ENCODE results near the gene SORCS1. TPM values are rescaled to one million over a fixed set of nuclear protein-coding genes. Genes with fewer than 3 reads are reported as not detected.
A peak's percentile ranks its signal among the peaks of the same experiment; 100 is the strongest.

SORCS1 gene
- total RNA-seq, 4 donors from 2014 or later: 0.26 to 9.4 (median 3.8) TPM

- intact Hi-C loops (cut with DNase I; ENCODE audit: low total_unique reads): no loop called here
- Histone ChIP-seq H3K27ac (no peak overlapping the region), H3K4me1 (no peaks in the 10 kb centered on the region), H3K36me3 (no peaks in the 10 kb centered on the region), H3K9me3 (no peaks in the 10 kb centered on the region), H3K4me3 (no peak overlapping the region), H3K27me3 (no peaks in the 10 kb centered on the region)
- DNase-seq: no peak
- TF ChIP-seq CTCF (IDR thresholded peaks at IDR 0.05) (no peak), POLR2A (IDR thresholded peaks at IDR 0.05) (no peak)
These were observed 256.3 kb downstream of the SORCS1 start for GRCh38 chr10:106908225-106908624.

GRCh38 chr10:106904209-106904608, 260.3 kb downstream of the SORCS1 start:
- no peak overlapping the region for H3K27ac ChIP-seq
- no peaks in the 10 kb centered on the region for H3K9me3 ChIP-seq
- no peaks in the 10 kb centered on the region for H3K4me1 ChIP-seq
- DNase-seq: no peak
- no peaks in the 10 kb centered on the region for H3K27me3 ChIP-seq
- H3K36me3 ChIP-seq: no peaks in the 10 kb centered on the region
- intact Hi-C loops (cut with DNase I; ENCODE audit: low total_unique reads): no loop called here
- TF ChIP-seq POLR2A (IDR thresholded peaks at IDR 0.05) (no peak), CTCF (IDR thresholded peaks at IDR 0.05) (no peak)
- H3K4me3 ChIP-seq: no peak overlapping the region

- no peak for TF ChIP-seq POLR2A (IDR thresholded peaks at IDR 0.05)
- no peak for TF ChIP-seq CTCF (IDR thresholded peaks at IDR 0.05)
- intact Hi-C loops (cut with DNase I; ENCODE audit: low total_unique reads): no loop called here
These were observed 261.3 kb downstream of the SORCS1 start for GRCh38 chr10:106903180-106903579.

GRCh38 chr10:106900016-106900652, 264.4 kb downstream of the SORCS1 start:
- no peak overlapping the region for H3K4me3 ChIP-seq
- no peak overlapping the region for H3K27ac ChIP-seq
- no peak for DNase-seq
- TF ChIP-seq CTCF (IDR thresholded peaks at IDR 0.05): no peak
- no peak for TF ChIP-seq POLR2A (IDR thresholded peaks at IDR 0.05)
- H3K27me3 ChIP-seq: no peaks in the 10 kb centered on the region
- H3K9me3 ChIP-seq: no peaks in the 10 kb centered on the region
- intact Hi-C loops (cut with DNase I; ENCODE audit: low total_unique reads): no loop called here
- H3K4me1 ChIP-seq: peaks cover 0 to 9% of the 10 kb centered on the region in 2 donors
- H3K36me3 ChIP-seq: no peaks in the 10 kb centered on the region

More at GRCh38 chr10:106903180-106903579, 261.3 kb downstream of the SORCS1 start:
- DNase-seq: no peak
- no peak overlapping the region for H3K4me3 ChIP-seq
- no peaks in the 10 kb centered on the region for H3K9me3 ChIP-seq
- H3K4me1 ChIP-seq: peaks cover 0 to 3% of the 10 kb centered on the region in 2 donors
- H3K27ac ChIP-seq: no peak overlapping the region
- H3K27me3 ChIP-seq: no peaks in the 10 kb centered on the region
- no peaks in the 10 kb centered on the region for H3K36me3 ChIP-seq

GRCh38 chr10:106898446-106898845, 266.1 kb downstream of the SORCS1 start:
- Histone ChIP-seq H3K27me3 (no peaks in the 10 kb centered on the region), H3K36me3 (no peaks in the 10 kb centered on the region), H3K4me1 (peaks cover 0 to 9% of the 10 kb centered on the region in 2 donors), H3K27ac (peak overlapping the region in 1 of 2 donors; percentile 54), H3K9me3 (no peaks in the 10 kb centered on the region), H3K4me3 (no peak overlapping the region)
- intact Hi-C loops (cut with DNase I; ENCODE audit: low total_unique reads): no loop called here
- TF ChIP-seq CTCF (IDR thresholded peaks at IDR 0.05): no peak
- no peak for TF ChIP-seq POLR2A (IDR thresholded peaks at IDR 0.05)
- no peak for DNase-seq
